Hepatocyte (in vitro differentiated cells): ENCODE data around the gene ITGA11. TPM values are rescaled to one million over a fixed set of nuclear protein-coding genes. Genes with fewer than 3 reads are reported as not detected.

Source experiments
- DNase-seq: peaks from one replicate; pipeline ENCODE4 v3.0.0-alpha.2; 2016; ENCODE audit warnings: low spot score
- H2AFZ ChIP-seq: fragments of 200-600 bp; sonication (generic); 2 replicates; pipeline ENCODE4 v1.6.0; 2016; ENCODE audit warnings: antibody characterized with exemption, mild to moderate bottlenecking
- H3K27ac ChIP-seq: fragments of 200-600 bp; sonication (generic); 2 replicates; pipeline ENCODE4 v1.5.1; 2016; ENCODE audit warnings: mild to moderate bottlenecking
- H3K27me3 ChIP-seq: fragments of 200-600 bp; sonication (generic); 2 replicates; pipeline ENCODE4 v1.6.1; 2016
- H3K36me3 ChIP-seq: fragments of 200-600 bp; sonication (generic); replicated peaks from 2 replicates; pipeline ENCODE4 v1.5.1; 2016; ENCODE audit warnings: low read depth; ENCODE audit not compliant: insufficient read depth
- H3K4me1 ChIP-seq: fragments of 200-600 bp; sonication (generic); 2 replicates; pipeline ENCODE4 v1.5.1; 2016; ENCODE audit warnings: mild to moderate bottlenecking, moderate library complexity; ENCODE audit not compliant: insufficient read depth
- H3K4me2 ChIP-seq: fragments of 200-600 bp; sonication (generic); 2 replicates; pipeline ENCODE4 v1.6.0; 2016
- H3K4me3 ChIP-seq: fragments of 200-600 bp; sonication (generic); 2 replicates; pipeline ENCODE4 v1.5.1; 2016; ENCODE audit warnings: mild to moderate bottlenecking
- H3K79me2 ChIP-seq: fragments of 200-600 bp; sonication (generic); 2 replicates; pipeline ENCODE4 v1.6.0; 2017; ENCODE audit warnings: mild to moderate bottlenecking
- H3K9me2 ChIP-seq: fragments of 200-600 bp; sonication (generic); replicated peaks from 2 replicates; pipeline ENCODE4 v1.6.0; 2017; ENCODE audit warnings: mild to moderate bottlenecking; ENCODE audit not compliant: insufficient read depth
- H3K9me3 ChIP-seq: fragments of 200-600 bp; sonication (generic); 2 replicates; pipeline ENCODE4 v1.5.1; 2016; ENCODE audit warnings: low read depth, mild to moderate bottlenecking
- H4K20me1 ChIP-seq: fragments of 200-600 bp; sonication (generic); 2 replicates; pipeline ENCODE4 v1.6.0; 2016; ENCODE audit warnings: mild to moderate bottlenecking; ENCODE audit not compliant: insufficient read depth, poor library complexity, severe bottlenecking
- EZH2 ChIP-seq: fragments of 200-600 bp; sonication (generic); IDR thresholded peaks from 2 replicates; pipeline ENCODE4 v1.6.1; 2016; ENCODE audit warnings: antibody characterized with exemption, mild to moderate bottlenecking, borderline replicate concordance
- EZH2phosphoT487 ChIP-seq: fragments of 200-600 bp; sonication (generic); IDR thresholded peaks from one replicate; pipeline ENCODE4 v1.6.1; 2018; ENCODE audit warnings: antibody characterized with exemption, mild to moderate bottlenecking, low read depth, moderate library complexity; ENCODE audit not compliant: unreplicated experiment, severe bottlenecking
- WGBS: methylation state at CpG from one replicate; pipeline ENCODE4 v1.1.6; 2016; ENCODE audit warnings: low lambda C conversion rate; ENCODE audit errors: missing lambda C conversion rate; 5-methylcytosine and 5-hydroxymethylcytosine counted together
- polyA plus RNA-seq: library from polyadenylated mRNA; unstranded; fragments of >200 nt; fragmentation: Nextera tagmentation; extraction: Ambion mirVana; gene quantifications from 2 replicates; pipeline ENCODE4 v1.2.1, GENCODE V29; 2016
- total RNA-seq: library from RNA; depleted of rRNA; stranded (reverse); fragments of >200 nt; gene quantifications from 2 replicates; pipeline ENCODE4 v1.2.3, GENCODE V29; 2014
- TF ChIP-seq, protein P1 (sequence below): fragments of 200-600 bp; sonication (generic); IDR thresholded peaks from 2 replicates; pipeline ENCODE4 v1.5.1; 2016; ENCODE audit warnings: antibody characterized with exemption, mild to moderate bottlenecking; ENCODE audit not compliant: poor library complexity

Gene ITGA11
- total and polyA plus RNA-seq, 2 experiments from 2014 or later = 9.7 to 19.6 TPM

DNA sequence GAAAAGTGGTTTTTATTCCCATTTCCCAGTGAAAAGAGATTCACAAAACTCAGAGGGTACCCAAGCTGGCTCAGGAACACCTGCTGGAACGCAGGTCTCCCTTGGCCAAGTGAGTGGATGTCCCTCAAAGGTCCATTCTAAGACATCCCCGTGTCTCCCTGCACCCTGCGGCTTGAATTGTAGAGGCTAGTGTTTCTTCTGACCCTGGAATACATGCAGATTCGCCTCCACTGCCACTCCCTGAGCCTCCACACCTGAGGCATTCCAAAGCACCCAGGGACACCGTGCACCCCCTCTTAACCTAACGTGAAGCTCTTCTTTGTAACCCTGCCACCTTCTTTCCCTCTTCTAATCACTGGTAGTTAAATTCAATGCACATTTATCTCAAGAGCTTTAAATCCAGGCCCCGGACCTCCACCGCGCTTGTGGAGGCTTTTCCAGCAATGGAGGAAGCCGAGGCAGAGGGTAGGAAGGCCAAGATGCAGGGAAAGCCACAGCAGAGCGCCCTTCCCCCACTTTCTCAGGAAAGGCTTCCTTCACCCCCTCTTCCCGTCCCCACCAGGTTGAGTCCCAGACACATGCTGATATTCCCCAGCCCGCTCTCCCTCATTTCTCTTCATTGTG, 590 bp upstream of the ITGA11 start:
- no peak overlapping the region for H3K4me3 ChIP-seq
- H2AFZ ChIP-seq = no peak overlapping the region
- peak overlapping the region; percentile 99 for H3K4me2 ChIP-seq
- no peaks in the 10 kb centered on the region for H3K9me3 ChIP-seq
- H3K79me2 ChIP-seq = no peaks in the 10 kb centered on the region
- H3K36me3 ChIP-seq = no peaks in the 10 kb centered on the region
- H4K20me1 ChIP-seq = no peaks in the 10 kb centered on the region
- WGBS = 70% methylated on average over 12 of the region's 13 CpGs
- peaks cover 48% of the 10 kb centered on the region for H3K27me3 ChIP-seq
- H3K4me1 ChIP-seq = peaks cover 12% of the 10 kb centered on the region
- TF ChIP-seq EZH2phosphoT487 (no peak), EZH2 (no peak)
- TF ChIP-seq, protein P1, sequence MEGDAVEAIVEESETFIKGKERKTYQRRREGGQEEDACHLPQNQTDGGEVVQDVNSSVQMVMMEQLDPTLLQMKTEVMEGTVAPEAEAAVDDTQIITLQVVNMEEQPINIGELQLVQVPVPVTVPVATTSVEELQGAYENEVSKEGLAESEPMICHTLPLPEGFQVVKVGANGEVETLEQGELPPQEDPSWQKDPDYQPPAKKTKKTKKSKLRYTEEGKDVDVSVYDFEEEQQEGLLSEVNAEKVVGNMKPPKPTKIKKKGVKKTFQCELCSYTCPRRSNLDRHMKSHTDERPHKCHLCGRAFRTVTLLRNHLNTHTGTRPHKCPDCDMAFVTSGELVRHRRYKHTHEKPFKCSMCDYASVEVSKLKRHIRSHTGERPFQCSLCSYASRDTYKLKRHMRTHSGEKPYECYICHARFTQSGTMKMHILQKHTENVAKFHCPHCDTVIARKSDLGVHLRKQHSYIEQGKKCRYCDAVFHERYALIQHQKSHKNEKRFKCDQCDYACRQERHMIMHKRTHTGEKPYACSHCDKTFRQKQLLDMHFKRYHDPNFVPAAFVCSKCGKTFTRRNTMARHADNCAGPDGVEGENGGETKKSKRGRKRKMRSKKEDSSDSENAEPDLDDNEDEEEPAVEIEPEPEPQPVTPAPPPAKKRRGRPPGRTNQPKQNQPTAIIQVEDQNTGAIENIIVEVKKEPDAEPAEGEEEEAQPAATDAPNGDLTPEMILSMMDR = no peak
- H3K27ac ChIP-seq = no peak overlapping the region
- H3K9me2 ChIP-seq = no peaks in the 10 kb centered on the region
- DNase-seq = no peak

DNA sequence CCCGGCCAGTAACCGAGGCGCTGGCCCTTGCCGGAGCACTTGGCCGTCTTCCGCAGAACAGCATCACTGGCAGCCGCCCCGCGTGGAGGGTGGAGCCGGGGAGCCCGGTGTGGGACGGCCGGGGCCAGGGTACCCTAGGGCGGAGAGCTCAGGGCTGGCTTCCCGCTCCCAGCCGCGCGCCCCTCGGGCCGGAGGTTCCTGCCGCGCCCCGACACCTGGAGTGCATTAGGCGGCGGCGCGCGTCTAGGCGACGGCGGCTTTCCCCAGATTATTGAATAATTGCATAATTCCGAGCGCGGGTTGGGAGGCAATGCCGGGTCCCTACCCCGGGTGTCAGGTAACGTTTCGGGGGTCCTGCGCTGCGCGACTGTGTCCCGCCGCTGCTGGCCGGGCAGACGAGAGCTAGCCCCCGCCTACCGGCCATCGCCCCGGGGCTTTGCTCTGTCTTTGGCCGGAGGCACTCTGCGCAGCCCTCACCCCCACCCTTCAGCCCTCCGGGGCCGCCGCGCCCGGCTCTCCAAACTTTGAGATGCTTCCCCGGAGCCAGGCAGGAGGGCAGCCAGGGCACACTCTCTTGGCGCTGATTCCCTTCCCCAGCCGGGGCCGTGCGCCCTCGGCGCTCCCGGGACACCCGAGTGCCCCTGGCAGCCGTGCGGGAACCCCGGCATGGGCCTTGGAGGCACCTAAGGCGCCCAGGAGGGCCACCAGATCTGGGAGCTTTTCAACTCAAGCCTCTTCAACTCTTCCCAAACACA, 749 bp downstream of the ITGA11 start:
- Histone ChIP-seq H3K9me2 (no peaks in the 10 kb centered on the region), H3K9me3 (no peaks in the 10 kb centered on the region), H3K79me2 (no peaks in the 10 kb centered on the region), H2AFZ (peak overlapping the region; percentile 43), H3K4me1 (peaks cover 12% of the 10 kb centered on the region), H3K4me2 (peak overlapping the region; percentile 99), H3K27me3 (peaks cover 48% of the 10 kb centered on the region), H3K36me3 (no peaks in the 10 kb centered on the region), H3K4me3 (peak overlapping the region; percentile 51), H4K20me1 (no peaks in the 10 kb centered on the region), H3K27ac (no peak overlapping the region)
- 6% methylated on average over 51 of the region's 69 CpGs for WGBS
- peak; percentile 54 for TF ChIP-seq EZH2
- peak; percentile 42 for TF ChIP-seq EZH2phosphoT487
- TF ChIP-seq, protein P1 = no peak
- peak; percentile 40 for DNase-seq

- Histone ChIP-seq H3K27ac (no peak overlapping the region), H4K20me1 (no peaks in the 10 kb centered on the region), H3K79me2 (no peaks in the 10 kb centered on the region), H3K4me2 (peak overlapping the region; percentile 99), H3K27me3 (peaks cover 48% of the 10 kb centered on the region), H3K36me3 (no peaks in the 10 kb centered on the region), H3K4me3 (no peak overlapping the region), H3K4me1 (peaks cover 12% of the 10 kb centered on the region), H3K9me2 (no peaks in the 10 kb centered on the region), H2AFZ (no peak overlapping the region), H3K9me3 (no peaks in the 10 kb centered on the region)
- TF ChIP-seq EZH2phosphoT487 (no peak), EZH2 (no peak)
- TF ChIP-seq, protein P1 = no peak
- DNase-seq = no peak
- 74% methylated on average over 12 of the region's 12 CpGs for WGBS
Observed at GRCh38 chr15:68430471-68431036, 1.4 kb downstream of the ITGA11 start.
